Breast epithelium (tissue), 3 donors: ENCODE data around the gene ARHGEF28.

ENCODE experiments used
- POLR2A ChIP-seq: fragments of 450-650 bp; IDR thresholded peaks from one replicate; pipeline ENCODE4 v1.6.1; 2016; ENCODE audit warnings: antibody characterized with exemption, mild to moderate bottlenecking, moderate library complexity
- TF ChIP-seq, protein P1 (sequence below), 3 donors: fragments of 450-650 bp; IDR thresholded peaks; one replicate each; pipeline ENCODE4 v1.5.1; 2016 to 2017; ENCODE audit warnings: antibody characterized with exemption in 3 of 3, mild to moderate bottlenecking in 3 of 3, moderate library complexity in 3 of 3

DNA sequence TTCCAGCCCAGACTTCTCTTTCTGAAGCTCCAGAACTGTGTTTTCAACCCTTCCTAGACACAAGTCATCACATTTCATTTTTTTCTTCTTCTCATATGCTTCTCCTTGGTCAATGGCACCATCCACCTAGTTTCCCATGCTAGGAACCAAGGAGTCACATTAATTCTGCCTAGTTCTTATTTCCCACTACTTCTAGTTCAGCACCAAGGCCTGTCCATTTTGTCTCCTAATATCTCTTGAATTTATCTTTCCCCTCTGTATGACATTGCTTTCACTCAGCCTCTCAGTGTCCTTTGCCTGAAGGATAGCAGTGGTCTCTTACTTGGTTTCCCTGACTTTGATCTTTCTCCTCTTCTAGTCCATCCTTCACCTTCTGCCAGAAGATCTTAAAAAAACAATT lies 38.8 kb downstream of the ARHGEF28 start:
- TF ChIP-seq, protein P1, sequence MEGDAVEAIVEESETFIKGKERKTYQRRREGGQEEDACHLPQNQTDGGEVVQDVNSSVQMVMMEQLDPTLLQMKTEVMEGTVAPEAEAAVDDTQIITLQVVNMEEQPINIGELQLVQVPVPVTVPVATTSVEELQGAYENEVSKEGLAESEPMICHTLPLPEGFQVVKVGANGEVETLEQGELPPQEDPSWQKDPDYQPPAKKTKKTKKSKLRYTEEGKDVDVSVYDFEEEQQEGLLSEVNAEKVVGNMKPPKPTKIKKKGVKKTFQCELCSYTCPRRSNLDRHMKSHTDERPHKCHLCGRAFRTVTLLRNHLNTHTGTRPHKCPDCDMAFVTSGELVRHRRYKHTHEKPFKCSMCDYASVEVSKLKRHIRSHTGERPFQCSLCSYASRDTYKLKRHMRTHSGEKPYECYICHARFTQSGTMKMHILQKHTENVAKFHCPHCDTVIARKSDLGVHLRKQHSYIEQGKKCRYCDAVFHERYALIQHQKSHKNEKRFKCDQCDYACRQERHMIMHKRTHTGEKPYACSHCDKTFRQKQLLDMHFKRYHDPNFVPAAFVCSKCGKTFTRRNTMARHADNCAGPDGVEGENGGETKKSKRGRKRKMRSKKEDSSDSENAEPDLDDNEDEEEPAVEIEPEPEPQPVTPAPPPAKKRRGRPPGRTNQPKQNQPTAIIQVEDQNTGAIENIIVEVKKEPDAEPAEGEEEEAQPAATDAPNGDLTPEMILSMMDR (IDR thresholded peaks at IDR 0.05), result no peak
- no peak for TF ChIP-seq POLR2A
